Measurements from ENCODE around the gene PHTF1. TPM values are rescaled to one million over a fixed set of nuclear protein-coding genes. Genes with fewer than 3 reads are reported as not detected.

The PHTF1 gene
- total RNA-seq: 42.3 and 52.4 TPM in 2 replicates

GRCh38 chr1:113759333-113760101 is at the start of gene PHTF1:
TSS of gene PHTF1 (minus strand) at chr1:113759486. CDS start at chr1:113758703, 783 bp downstream.

Other genes with a start within 250 kb of the PHTF1 start
- 10.6 and 11.5 TPM in 2 replicates for gene RSBN1, start 53.0 kb upstream of the PHTF1 start, total RNA-seq
- 0.66 and 0.75 TPM in 2 replicates for gene PTPN22, start 112.2 kb upstream of the PHTF1 start, total RNA-seq
- gene BCL2L15, start 128.1 kb upstream of the PHTF1 start, total RNA-seq: 0.11 and 0.12 TPM in 2 replicates
- 19.0 and 29.9 TPM in 2 replicates for gene AP4B1, start 145.3 kb upstream of the PHTF1 start, total RNA-seq
- gene DCLRE1B, start 145.8 kb upstream of the PHTF1 start, total RNA-seq: 1.2 and 3.7 TPM in 2 replicates
- 18.6 and 19.1 TPM in 2 replicates for gene HIPK1, start 169.8 kb upstream of the PHTF1 start, total RNA-seq
- gene OLFML3, start 220.0 kb upstream of the PHTF1 start, total RNA-seq: 187 and 300 TPM in 2 replicates